Left colon (tissue), 2 donors: ENCODE measurements around the gene ATF5. TPM values are rescaled to one million over a fixed set of nuclear protein-coding genes. Genes with fewer than 3 reads are reported as not detected.
"Not testable (repeated sequence)": the region's sequence is repeated elsewhere in the genome, so short reads cannot be mapped to it uniquely, and the experiment has no call there.

Experiments used
- ATAC-seq: fragments of 200-7000 bp; cut with Tn5 transposase; one replicate; pipeline ENCODE4 v1.9.1; 2020; ENCODE audit warnings: mild to moderate bottlenecking, moderate library complexity
- DNase-seq, 2 donors: peaks; one replicate each; pipeline ENCODE4 v3.0.0-alpha.2; 2020
- intact Hi-C, 2 donors: fragments of 100-400 bp; cut with DNase I in 1 of 2; cut with micrococcal nuclease in 1 of 2; formaldehyde crosslinking; loops; one replicate each; pipeline versions ENCODE4 v1.11.2 to v1.14.0; 2022; cut with DNase I, micrococcal nuclease
- microRNA-seq, 2 donors: library from miRNA; unstranded; fragments of <30 nt; microRNA quantifications; one replicate each; pipeline versions ENCODE4 v1.1.0 to v1.2.0, GENCODE V29; 2020
- total RNA-seq, 2 donors: library from RNA; stranded (reverse); fragmentation: NEBNext Ultra II Directional; extraction: Animal tissue kit (Norgen Biotek cat#: 25700); gene quantifications; one replicate each; pipeline ENCODE4 v1.2.1, GENCODE V29; 2021
- donor health status: DM: no; HTN: no; CAD: no.
- donor health status: DM: yes; HTN: yes; CAD: no.

The ATF5 gene
- total RNA-seq, 2 donors from 2014 or later = 13.2 to 16.7 TPM

GRCh38 chr19:49958596-49958995 is 29.6 kb downstream of the ATF5 start:
- DNase-seq, intact Hi-C loops, ATAC-seq: not testable (repeated sequence)

DNA sequence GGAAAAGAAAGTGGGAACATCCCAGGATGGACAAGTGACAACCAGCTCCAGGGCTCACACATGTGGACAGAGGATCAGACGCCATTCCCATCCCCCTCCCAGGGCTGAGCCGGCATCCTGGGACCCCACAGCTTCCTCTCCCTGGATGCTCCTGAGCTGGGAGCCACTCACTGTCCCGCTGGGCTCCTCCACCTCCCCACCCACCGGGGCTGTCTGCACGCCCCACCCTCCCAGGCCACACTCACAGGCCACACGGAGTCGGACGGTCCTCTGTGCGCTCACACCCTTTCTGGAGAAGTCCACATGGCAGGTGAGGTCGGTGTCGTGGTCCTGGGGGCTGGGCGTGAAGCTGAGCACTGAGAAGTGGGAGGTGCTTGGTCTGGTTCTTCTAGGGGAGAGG is 30.9 kb downstream of the ATF5 start:
- DNase-seq, intact Hi-C loops, ATAC-seq: not testable (repeated sequence)

- ATAC-seq, intact Hi-C loops, DNase-seq: not testable (repeated sequence)
Measured at GRCh38 chr19:49960980-49961379, 32.0 kb downstream of the ATF5 start, which contains the start of gene SIGLEC11. SIGLEC11 (minus strand) TSS chr19:49961172; CDS start chr19:49961081, 91 bp downstream.

GRCh38 chr19:49968279-49968922 is 39.4 kb downstream of the ATF5 start:
- ATAC-seq = no peak
- DNase-seq = no peak

GRCh38 chr19:49969355-49969754 is 40.4 kb downstream of the ATF5 start:
- DNase-seq, intact Hi-C loops: not testable (repeated sequence)
- peak; percentile 36 for ATAC-seq

More at GRCh38 chr19:49968279-49968922, 39.4 kb downstream of the ATF5 start:
- intact Hi-C loops = no loop called here

DNA sequence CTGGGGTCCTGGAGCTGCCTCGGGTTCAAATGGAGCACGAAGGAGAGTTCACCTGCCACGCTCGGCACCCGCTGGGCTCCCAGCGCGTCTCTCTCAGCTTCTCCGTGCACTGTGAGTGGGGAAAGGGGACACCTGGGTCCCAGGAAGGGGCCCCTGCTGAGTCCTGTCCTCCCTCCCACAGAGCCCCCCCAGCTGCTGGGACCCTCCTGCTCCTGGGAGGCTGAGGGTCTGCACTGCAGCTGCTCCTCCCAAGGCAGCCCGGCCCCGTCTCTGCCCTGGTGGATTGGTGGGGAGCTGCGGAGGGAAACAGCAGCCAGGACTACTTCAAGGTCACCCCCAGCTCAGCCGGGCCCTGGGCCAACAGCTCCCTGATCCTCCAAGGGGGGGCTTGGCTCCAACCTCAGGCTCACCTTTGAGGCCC is 43.0 kb downstream of the ATF5 start:
- intact Hi-C loops = no loop called here
- no peak for ATAC-seq
- DNase-seq = no peak

DNA sequence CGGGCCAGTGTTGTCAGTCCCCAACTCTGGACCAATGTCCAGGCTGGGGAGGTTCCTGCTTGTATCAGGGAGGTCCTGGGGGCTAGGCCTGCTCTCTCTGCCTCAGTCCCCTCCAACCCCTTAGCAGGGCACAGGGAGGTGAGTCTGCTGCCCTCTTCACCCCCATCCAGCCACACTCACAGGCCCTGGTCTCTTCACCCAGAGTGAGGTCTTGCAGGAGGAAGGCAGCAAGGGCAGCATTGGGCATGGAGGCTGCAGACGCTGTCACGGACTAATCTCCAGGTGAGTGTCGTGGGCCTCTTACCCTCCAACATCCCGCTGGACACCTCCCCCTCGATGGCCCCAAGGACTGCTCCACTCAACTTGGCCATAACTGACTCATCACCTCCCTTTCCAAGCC is 43.8 kb downstream of the ATF5 start:
- intact Hi-C loops = no loop called here
- DNase-seq (no peak), ATAC-seq (no peak)

- intact Hi-C loops = no loop called here
- ATAC-seq (no peak), DNase-seq (peak; percentile 29 to 38)
Measured at GRCh38 chr19:49973987-49974386, 45.0 kb downstream of the ATF5 start.

DNA sequence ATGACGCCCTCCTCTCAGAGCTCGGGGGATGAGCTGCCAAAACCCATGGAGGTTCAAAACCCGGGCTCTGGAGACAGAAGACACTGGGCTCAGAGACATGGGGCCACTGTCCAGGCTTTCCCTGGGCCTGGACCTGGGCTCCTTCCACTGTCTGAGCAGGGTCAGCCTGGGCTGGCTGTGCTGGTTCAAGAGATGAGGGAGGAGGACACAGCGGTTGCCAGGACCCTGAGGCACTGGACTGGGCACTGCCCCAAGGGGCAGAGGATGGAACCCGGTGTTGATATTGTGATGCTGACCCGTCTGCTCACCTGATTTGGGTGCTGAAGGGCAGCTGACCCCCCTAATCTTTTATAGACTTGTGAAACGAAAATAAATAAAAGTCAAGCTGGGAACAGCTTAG is 46.0 kb downstream of the ATF5 start:
- intact Hi-C loops = no loop called here
- ATAC-seq (peak; percentile 15), DNase-seq (no peak)

GRCh38 chr19:49976496-49976895 is 47.5 kb downstream of the ATF5 start:
- DNase-seq (no peak), ATAC-seq (no peak)
- intact Hi-C loops = no loop called here

GRCh38 chr19:49977076-49977475 is 48.1 kb downstream of the ATF5 start:
- intact Hi-C loops = no loop called here
- DNase-seq (no peak), ATAC-seq (no peak)

GRCh38 chr19:49977881-49978280 is 48.9 kb downstream of the ATF5 start:
- ATAC-seq = no peak
- intact Hi-C loops = no loop called here
- no peak for DNase-seq

- ATAC-seq = no peak
- DNase-seq = no peak
- intact Hi-C loops = no loop called here
Measured at GRCh38 chr19:49978324-49978723, 49.3 kb downstream of the ATF5 start.

DNA sequence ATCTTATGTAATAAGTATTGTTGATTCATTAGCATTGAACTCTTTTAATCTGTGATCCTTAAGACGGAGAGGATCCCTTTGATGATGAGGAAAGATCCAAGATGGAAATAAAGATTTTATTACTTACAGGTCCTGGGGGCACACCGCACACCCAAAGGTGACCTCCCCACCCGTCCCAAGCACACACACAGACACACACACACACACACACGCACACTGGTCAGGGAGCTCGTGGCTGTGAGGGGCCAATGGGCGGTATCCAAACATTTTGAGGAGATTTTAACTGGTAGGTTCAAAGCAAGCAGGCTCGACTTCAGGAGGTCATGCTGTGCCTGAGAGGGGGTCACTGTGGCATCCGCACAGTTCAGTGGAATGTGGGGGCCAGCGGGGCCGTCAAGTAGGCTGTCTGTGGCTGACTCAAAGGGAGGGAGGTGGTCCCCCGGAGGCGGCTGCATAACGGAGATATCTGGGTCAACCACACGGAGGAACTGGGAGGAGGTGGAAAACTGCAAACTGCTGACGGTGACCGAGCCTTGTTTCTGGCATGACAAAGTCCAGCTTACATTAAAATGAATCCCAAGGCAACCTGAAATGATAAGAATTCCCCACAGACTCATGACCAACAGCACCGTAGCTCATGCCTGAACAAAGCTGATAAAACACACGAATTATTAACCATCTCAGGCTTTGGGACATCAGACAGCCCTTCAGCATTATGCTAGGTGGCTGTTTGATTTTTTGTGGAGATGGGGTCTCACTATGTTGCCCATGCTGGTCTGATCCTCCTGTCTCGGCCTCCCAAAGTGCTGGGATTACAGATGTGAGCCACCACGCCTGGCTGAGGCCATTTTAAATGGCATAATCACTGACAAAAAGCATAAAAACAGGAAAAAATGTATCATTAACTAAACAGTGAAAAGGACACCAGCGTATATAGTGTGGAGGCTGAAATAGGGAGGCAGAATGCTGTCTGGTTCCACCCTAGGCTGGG is 52.9 kb downstream of the ATF5 start:
- ATAC-seq (no peak), DNase-seq (no peak)
- intact Hi-C loops = loop anchor here in 1 of 2 donors (5.0 kb wide), 1 partner anchor 45 kb away; no protein-coding TSS in a partner anchor

Small RNA genes lying within 50 kb of the gene (microRNA-seq; reads per million reads assigned to microRNA genes)
- gene MIR4750 = 0 to 1.6 reads per million in 2 donors

Other genes starting within 250 kb of the ATF5 start
- 1 to 10 TPM in 1 of 2 donors, under 1 TPM in 1; 0.98 to 1.1 TPM for gene ADM5, start 239.6 kb upstream of the ATF5 start, total RNA-seq
- 1 to 10 TPM; 1.5 to 2.0 TPM for gene CPT1C, start 238.1 kb upstream of the ATF5 start, total RNA-seq
- under 1 TPM; 0.21 to 0.22 TPM for gene TSKS, start 165.9 kb upstream of the ATF5 start, total RNA-seq
- gene AP2A1, start 162.2 kb upstream of the ATF5 start, total RNA-seq = 10 to 100 TPM; 71.2 to 72.9 TPM
- 1 to 10 TPM; 7.6 to 10.0 TPM for gene FUZ, start 115.9 kb upstream of the ATF5 start, total RNA-seq
- gene MED25, start 110.9 kb upstream of the ATF5 start, total RNA-seq = 10 to 100 TPM; 52.6 to 52.8 TPM
- 10 to 100 TPM; 95.3 to 95.5 TPM for gene PTOV1, start 78.0 kb upstream of the ATF5 start, total RNA-seq
- gene PNKP, start 61.6 kb upstream of the ATF5 start, total RNA-seq = 10 to 100 TPM; 62.3 to 76.7 TPM
- 10 to 100 TPM; 30.3 to 43.3 TPM for gene AKT1S1, start 51.9 kb upstream of the ATF5 start, total RNA-seq
- 10 to 100 TPM; 32.8 to 36.4 TPM for gene TBC1D17, start 51.5 kb upstream of the ATF5 start, total RNA-seq
- 1 to 10 TPM in 1 of 2 donors, under 1 TPM in 1; 0.67 to 1.3 TPM for gene IL4I1, start 32.3 kb upstream of the ATF5 start, total RNA-seq
- 10 to 100 TPM; 31.5 to 37.1 TPM for gene NUP62, start 299 bp downstream of the ATF5 start, total RNA-seq
- under 1 TPM; 0.40 to 0.75 TPM for gene SIGLEC11, start 32.0 kb downstream of the ATF5 start, total RNA-seq
- 10 to 100 TPM; 48.2 to 55.3 TPM for gene VRK3, start 96.2 kb downstream of the ATF5 start, total RNA-seq
- 1 to 10 TPM; 4.9 to 5.9 TPM for gene ZNF473, start 96.8 kb downstream of the ATF5 start, total RNA-seq
- not detected for gene IZUMO2, start 234.1 kb downstream of the ATF5 start, total RNA-seq